Right kidney (tissue), 9 donors: ENCODE results near the gene MRPL11.

ENCODE experiments used
- DNase-seq: peaks from one replicate; pipeline ENCODE4 v3.0.0-alpha.2; 2016
- long read RNA-seq, 8 donors: transcript quantifications; one replicate each; lab custom pipeline, GENCODE V29; 2026

Gene MRPL11
- long read RNA-seq, donor 1, transcript MRPL11-203 (5 exons, 1,527 nt): minor isoform, 9 of 88 reads
- long read RNA-seq, donor 1, transcript MRPL11-201 (5 exons, 1,605 nt): major isoform, 65 of 88 reads
- long read RNA-seq, donor 1, partial matches to known transcripts: 5 of 88 reads
- long read RNA-seq, donor 1, other reads (novel, unspliced or antisense): 6 of 88 reads
- long read RNA-seq, donor 2, transcript MRPL11-201 (5 exons, 1,605 nt): major isoform, 45 of 63 reads
- long read RNA-seq, donor 2, partial matches to known transcripts: 12 of 63 reads
- long read RNA-seq, donor 2, other reads (novel, unspliced or antisense): 0 of 63 reads
- long read RNA-seq, donor 3, transcript MRPL11-203 (5 exons, 1,527 nt): minor isoform, 7 of 25 reads
- long read RNA-seq, donor 3, transcript MRPL11-201 (5 exons, 1,605 nt): major isoform, 18 of 25 reads
- long read RNA-seq, donor 3, partial matches to known transcripts: 0 of 25 reads
- long read RNA-seq, donor 3, other reads (novel, unspliced or antisense): 0 of 25 reads
- long read RNA-seq, donor 4, transcript MRPL11-203 (5 exons, 1,527 nt): minor isoform, 11 of 42 reads
- long read RNA-seq, donor 4, transcript MRPL11-201 (5 exons, 1,605 nt): major isoform, 31 of 42 reads
- long read RNA-seq, donor 4, partial matches to known transcripts: 0 of 42 reads
- long read RNA-seq, donor 4, other reads (novel, unspliced or antisense): 0 of 42 reads
- long read RNA-seq, donor 5, transcript MRPL11-203 (5 exons, 1,527 nt): minor isoform, 14 of 45 reads
- long read RNA-seq, donor 5, transcript MRPL11-201 (5 exons, 1,605 nt): major isoform, 30 of 45 reads
- long read RNA-seq, donor 5, partial matches to known transcripts: 0 of 45 reads
- long read RNA-seq, donor 5, other reads (novel, unspliced or antisense): 0 of 45 reads
- long read RNA-seq, donor 6, transcript MRPL11-201 (5 exons, 1,605 nt): major isoform, 42 of 66 reads
- long read RNA-seq, donor 6, transcript MRPL11-203 (5 exons, 1,527 nt): minor isoform, 7 of 66 reads
- long read RNA-seq, donor 6, partial matches to known transcripts: 12 of 66 reads
- long read RNA-seq, donor 6, other reads (novel, unspliced or antisense): 5 of 66 reads
- long read RNA-seq, donor 7, transcript MRPL11-203 (5 exons, 1,527 nt): minor isoform, 18 of 107 reads
- long read RNA-seq, donor 7, transcript MRPL11-201 (5 exons, 1,605 nt): major isoform, 64 of 107 reads
- long read RNA-seq, donor 7, partial matches to known transcripts: 19 of 107 reads
- long read RNA-seq, donor 7, other reads (novel, unspliced or antisense): 6 of 107 reads
- long read RNA-seq, donor 8, transcript MRPL11-203 (5 exons, 1,527 nt): minor isoform, 15 of 45 reads
- long read RNA-seq, donor 8, transcript MRPL11-201 (5 exons, 1,605 nt): major isoform, 30 of 45 reads
- long read RNA-seq, donor 8, partial matches to known transcripts: 0 of 45 reads
- long read RNA-seq, donor 8, other reads (novel, unspliced or antisense): 0 of 45 reads

DNA sequence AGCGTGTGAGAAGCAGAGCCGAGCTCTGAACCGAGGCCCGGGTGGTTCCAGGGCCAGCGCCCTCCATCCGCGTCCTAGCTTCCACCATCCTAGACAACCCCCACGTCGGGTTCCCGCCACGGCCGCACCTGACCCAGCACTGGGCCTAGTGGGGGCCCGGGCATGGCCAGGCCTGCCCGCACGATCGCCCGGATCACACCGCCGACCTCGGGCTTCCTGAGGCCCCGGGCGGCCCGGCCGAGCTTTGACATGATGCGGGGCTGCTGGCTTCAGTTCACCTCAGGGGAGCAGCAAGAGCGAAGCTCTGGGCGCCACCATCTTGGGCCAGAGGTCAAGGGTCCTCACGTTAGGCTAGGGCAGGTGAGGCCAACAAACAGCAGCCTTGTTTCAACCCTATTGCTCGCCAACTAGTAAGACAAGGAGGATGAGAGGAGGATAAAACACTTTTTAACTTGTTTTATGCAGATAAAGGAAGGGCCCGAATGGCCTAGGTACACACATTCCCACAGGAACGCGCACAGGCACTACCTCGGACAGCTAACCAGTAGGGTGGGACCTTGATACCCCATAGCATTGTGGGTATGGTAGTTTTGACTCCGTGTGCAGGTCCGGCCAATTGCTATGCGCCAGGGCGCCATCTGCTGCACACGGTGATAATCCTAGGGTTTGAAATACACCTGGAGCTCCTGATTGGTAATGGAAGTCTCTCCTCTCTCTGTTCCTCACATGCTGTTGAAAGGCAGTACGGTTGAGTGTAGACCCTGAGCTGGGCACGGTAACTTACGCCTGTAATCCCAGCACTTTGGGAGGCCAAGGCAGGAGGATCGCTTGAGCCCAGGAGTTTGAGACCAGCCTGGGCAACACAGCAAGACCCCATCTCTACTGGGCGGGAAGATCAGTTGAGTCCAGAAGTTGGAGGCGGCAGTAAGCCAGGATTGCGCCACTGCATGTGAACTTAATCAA is at the start of gene MRPL11:
Gene MRPL11 (minus strand): TSS at position 345 of the 963 bp plus-strand sequence. CDS start 94 bp downstream, at position 251.
- DNase-seq: peak; percentile 97

DNA sequence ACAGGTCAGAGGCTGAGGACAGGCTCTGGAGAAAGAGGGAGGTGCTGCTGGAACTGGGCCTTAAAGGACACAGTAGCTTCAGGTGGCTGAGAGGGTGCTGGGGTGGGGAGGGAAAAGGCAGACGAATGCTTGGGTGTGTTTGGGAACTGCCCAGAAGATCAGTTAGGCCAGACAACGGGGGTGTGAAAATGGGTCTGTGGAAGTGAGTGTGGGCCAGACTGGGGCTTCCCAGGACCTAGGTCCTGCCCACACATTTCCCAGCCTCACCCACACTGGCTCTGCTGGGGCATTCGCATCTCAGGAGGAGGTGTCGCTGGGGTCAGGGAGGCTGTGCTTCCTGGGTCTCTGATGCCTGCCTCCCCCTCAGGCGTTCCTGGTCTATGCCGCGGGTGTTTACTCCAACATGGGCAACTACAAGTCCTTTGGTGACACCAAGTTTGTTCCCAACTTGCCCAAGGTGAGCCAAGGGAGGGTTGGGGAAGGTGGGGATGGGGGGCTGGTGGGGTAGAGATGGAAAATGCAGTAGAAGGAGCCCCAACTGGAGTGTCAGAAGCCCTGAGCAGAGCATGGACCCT is 46.2 kb upstream of the MRPL11 start:
- DNase-seq: no peak

- DNase-seq: peak; percentile 96
These were observed 41.7 kb upstream of the MRPL11 start, which contains the start of gene DPP3 for GRCh38 chr11:66480117-66480938. DPP3 (plus strand) TSS chr11:66480434; CDS start chr11:66482201, 1,767 bp downstream.

DNA sequence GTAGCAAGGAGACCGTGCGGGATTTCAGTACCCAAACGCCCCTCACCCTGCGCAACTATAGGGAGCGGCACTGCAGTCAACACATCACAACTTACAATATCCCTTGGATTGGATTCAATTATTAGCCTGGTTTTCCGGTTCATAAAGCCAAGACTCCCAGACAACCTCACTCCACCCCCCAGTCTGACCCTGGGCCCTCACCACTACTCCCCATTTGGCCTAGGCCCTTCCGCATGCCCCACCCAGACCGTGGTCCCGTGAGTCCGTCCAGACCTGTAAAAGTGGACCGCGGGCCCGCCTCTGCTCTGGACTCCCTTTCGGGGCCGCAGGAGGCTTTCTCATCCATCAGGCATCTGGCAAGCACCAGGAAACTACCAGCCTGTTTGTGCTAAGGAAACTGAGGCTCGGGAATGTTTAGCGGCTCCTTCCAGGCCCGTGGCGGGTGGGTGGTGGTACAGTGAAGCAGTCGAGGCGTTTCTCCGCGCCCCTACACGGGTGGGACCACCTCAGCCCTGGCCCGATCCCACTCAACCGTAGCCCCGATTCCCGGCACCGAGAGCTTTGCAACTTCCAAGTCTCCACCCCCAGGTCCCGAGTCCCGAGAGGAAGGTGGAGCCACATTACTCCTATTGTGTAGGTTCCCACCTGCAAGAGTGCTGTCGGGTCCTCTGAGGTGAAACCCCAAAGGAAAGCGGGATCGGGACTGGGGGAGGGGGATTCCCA is 40.9 kb upstream of the MRPL11 start:
- no peak for DNase-seq

- no peak for DNase-seq
These were observed 40.2 kb upstream of the MRPL11 start for GRCh38 chr11:66478729-66479393.

- DNase-seq: no peak
These were observed 38.9 kb upstream of the MRPL11 start for GRCh38 chr11:66477263-66478201.

DNA sequence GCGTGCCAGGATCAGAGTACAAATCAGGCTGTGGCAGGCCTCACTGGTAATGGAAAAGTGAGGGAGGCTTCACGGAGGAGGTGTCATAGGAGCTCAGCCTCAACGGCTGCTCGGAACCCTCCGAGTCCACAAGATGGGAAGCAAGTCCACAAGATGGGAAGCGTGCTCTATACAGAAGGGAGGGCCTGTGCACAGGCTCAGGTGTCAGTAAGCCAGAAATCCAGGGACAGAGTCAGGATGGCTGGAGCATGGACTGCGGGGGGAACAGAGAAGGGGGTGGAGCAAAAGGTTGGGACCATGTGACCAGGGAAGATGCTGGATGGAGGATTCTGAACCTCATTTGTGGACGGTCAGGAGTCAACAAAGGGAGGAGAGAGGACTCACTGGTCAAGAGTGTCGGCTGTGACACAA is 38.2 kb upstream of the MRPL11 start:
- no peak for DNase-seq

- no peak for DNase-seq
These were observed 37.7 kb upstream of the MRPL11 start for GRCh38 chr11:66476173-66476840.

DNA sequence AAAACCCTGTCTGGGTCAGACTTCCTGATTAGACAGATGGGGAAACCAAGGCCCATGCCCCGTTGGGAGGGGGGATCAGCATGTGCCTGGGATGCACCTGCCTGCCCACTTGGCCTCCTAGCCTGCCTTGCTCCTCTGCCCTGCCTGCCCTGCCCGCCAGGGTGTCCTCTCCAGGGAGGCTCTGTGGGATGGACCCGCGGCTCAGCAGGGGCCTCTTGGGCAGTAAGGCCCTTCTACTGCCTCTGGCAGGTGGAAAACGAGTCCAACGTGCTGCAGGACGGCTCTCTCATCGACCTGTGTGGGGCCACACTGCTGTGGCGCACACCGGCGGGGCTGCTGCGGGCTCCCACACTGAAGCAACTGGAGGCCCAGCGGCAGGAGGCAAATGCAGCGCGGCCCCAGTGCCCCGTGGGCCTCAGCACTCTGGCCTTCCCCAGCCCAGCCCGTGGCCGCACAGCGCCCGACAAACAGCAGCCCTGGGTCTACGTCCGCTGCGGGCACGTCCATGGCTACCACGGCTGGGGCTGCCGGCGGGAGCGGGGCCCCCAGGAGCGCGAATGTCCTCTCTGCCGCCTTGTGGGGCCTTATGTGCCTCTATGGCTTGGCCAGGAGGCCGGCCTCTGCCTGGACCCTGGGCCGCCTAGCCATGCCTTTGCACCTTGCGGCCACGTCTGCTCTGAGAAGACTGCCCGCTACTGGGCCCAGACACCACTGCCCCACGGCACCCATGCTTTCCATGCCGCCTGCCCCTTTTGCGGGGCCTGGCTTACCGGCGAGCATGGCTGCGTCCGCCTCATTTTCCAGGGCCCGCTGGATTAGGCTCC is 36.9 kb upstream of the MRPL11 start:
- no peak for DNase-seq

DNA sequence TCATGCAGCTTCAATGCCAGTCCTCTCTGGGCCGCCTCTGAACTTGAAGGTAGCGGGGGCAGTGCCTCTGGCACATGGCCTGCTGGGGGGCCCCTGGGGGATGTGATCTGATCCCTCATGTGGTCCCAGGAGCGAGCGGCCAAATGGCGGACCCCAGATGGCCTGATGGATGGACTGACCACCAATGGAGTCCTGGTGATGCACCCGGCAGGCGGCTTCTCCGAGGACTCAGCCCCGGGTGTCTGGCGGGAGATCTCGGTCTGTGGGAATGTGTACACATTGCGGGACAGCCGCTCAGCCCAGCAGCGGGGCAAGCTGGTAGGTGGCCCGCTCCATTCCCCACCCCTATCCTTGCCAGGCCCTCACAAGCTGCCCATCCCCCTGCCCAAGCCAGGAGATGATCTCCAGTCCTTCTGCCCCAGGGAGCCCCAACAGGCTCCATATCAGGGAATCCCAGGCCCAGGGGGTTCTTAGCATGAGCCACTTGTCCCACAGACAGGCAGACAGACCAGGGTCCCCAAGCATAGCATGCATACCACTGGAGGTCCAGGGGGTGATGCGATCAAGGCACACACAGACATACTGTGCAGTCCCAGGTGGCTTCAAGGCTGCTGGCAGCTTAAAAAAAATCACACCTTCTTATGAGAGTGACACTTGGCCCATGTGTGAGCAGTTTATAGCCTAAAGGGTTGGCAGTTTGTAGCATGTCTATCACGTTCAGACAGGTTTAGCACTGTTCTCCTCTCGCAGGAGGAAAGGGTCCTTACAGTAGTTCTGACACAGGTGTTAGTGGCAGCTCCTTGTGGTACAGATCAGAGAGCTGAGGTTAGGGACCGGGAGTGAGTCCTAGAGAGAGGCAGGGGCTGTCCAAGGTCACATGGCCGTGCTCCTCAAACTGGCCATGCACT is 35.2 kb upstream of the MRPL11 start:
- DNase-seq: no peak

DNA sequence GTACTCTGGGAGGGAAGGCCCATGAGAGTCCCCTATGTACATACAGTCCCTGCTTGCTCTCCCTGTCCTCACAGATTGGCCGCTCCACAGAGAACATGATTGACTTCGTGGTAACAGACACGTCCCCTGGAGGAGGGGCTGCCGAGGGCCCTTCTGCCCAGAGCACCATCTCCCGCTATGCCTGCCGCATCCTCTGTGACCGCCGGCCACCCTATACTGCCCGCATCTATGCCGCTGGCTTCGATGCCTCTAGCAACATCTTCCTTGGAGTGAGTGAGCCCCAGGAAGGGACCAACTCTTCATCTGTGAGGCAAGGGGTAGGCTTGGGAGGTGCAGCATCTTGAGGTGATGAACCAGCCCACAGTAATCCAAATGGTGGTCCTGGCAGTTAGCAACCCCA is 34.5 kb upstream of the MRPL11 start:
- DNase-seq: no peak

- DNase-seq: no peak
These were observed 33.4 kb upstream of the MRPL11 start for GRCh38 chr11:66472054-66472453.

DNA sequence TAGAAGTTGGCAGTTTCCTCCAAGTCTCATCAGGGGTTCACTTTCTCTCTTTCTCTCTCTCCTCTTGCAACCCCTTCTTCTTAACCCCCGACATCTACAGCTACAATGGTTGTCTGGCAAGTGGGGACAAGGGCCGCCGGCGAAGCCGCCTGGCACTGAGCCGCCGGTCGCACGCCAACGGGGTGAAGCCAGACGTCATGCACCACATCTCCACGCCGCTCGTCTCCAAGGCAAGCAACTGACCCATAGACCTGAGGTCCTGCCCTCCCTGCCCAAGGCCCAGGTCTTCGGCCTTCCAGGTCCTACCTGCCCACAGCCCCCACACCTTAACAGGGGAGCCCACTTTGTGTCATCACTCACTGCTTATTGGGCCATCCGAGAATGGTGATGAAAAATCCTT is 32.5 kb upstream of the MRPL11 start:
- DNase-seq: no peak

DNA sequence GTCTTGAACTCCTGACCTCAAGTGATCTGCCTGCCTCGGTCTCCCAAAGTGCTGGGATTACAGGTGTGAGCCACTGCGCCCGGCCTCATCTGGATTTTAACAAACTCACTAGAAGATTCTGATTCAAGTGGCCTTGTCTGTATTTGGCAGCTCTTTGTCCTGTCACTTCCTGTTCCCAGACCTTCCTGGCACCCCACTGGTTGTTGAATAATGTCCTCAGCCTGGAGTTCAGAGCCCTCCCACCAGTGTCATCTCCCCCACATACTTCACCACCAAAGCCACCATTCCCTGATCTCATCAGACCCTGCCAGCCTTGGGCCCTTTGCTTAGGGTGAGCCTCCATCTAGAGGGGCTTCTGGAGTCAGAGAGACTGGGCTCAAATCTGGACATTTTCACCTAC is 31.4 kb upstream of the MRPL11 start:
- DNase-seq: no peak
